A673 (cell line): ENCODE data around the gene DSCAML1. TPM values are rescaled to one million over a fixed set of nuclear protein-coding genes. Genes with fewer than 3 reads are reported as not detected.
A peak's percentile ranks its signal among the peaks of the same experiment; 100 is the strongest.

Experiments
- BruUV-seq: library from RNA; stranded (reverse); fragments of 400-500 nt; replicated peaks from 2 replicates; lab custom pipeline; 2021; lab: Mats Ljungman, UMichigan
- CTCF ChIA-PET: fragments of 300-600 bp; sonication (Branson Sonifier 250); formaldehyde crosslinking; loops from one replicate; lab custom pipeline; 2022; ENCODE audit warnings: antibody characterized with exemption; lab: Charles Lee
- POLR2A ChIA-PET: fragments of 300-600 bp; sonication (Branson Sonifier 250); formaldehyde crosslinking; loops from one replicate; lab custom pipeline; 2022; ENCODE audit warnings: antibody characterized with exemption; ENCODE audit not compliant: low non-redundant PET; lab: Charles Lee
- DNase-seq: peaks from one replicate; pipeline ENCODE4 v3.0.0-alpha.2; 2015; ENCODE audit warnings: low spot score
- H3K27ac ChIP-seq: fragments of 200-600 bp; sonication (generic); 2 replicates; pipeline ENCODE4 v1.5.1; 2016; ENCODE audit warnings: mixed run types, low read depth, mild to moderate bottlenecking, mixed read lengths, antibody characterized with exemption, low read length; ENCODE audit not compliant: poor library complexity, severe bottlenecking
- H3K27me3 ChIP-seq: fragments of 200-600 bp; sonication (generic); replicated peaks from 2 replicates; pipeline ENCODE4 v1.6.1; 2017; ENCODE audit warnings: mixed run types, low read depth, mild to moderate bottlenecking, mixed read lengths, antibody characterized with exemption, low read length; ENCODE audit not compliant: insufficient read depth, poor library complexity
- H3K36me3 ChIP-seq: fragments of 200-600 bp; sonication (generic); 2 replicates; pipeline ENCODE4 v1.6.1; 2016; ENCODE audit warnings: mixed run types, mild to moderate bottlenecking, mixed read lengths, antibody characterized with exemption, low read length; ENCODE audit not compliant: insufficient read depth, poor library complexity, severe bottlenecking
- H3K4me1 ChIP-seq: fragments of 200-600 bp; sonication (generic); 2 replicates; pipeline ENCODE4 v1.6.1; 2017; ENCODE audit warnings: mixed run types, mild to moderate bottlenecking, mixed read lengths, antibody characterized with exemption, low read length; ENCODE audit not compliant: insufficient read depth, poor library complexity, severe bottlenecking
- H3K4me3 ChIP-seq: fragments of 200-600 bp; sonication (generic); 2 replicates; pipeline ENCODE4 v1.5.1; 2016; ENCODE audit warnings: low read depth, mixed run types, mild to moderate bottlenecking, mixed read lengths, low read length; ENCODE audit not compliant: poor library complexity, severe bottlenecking
- H3K9me3 ChIP-seq: fragments of 200-600 bp; sonication (generic); 2 replicates; pipeline ENCODE4 v1.6.1; 2016; ENCODE audit warnings: mixed run types, low read depth, mild to moderate bottlenecking, mixed read lengths, antibody characterized with exemption, low read length; ENCODE audit not compliant: poor library complexity, severe bottlenecking
- EZH2 ChIP-seq: fragments of 200-600 bp; sonication (generic); IDR thresholded peaks from 2 replicates; pipeline ENCODE4 v1.6.1; 2017; ENCODE audit warnings: borderline replicate concordance, low read depth, mild to moderate bottlenecking, mixed read lengths, antibody characterized with exemption, low read length; ENCODE audit not compliant: poor library complexity, severe bottlenecking
- intact Hi-C: fragments of 100-400 bp; cut with micrococcal nuclease; formaldehyde crosslinking; loops from one replicate; pipeline ENCODE4 v1.10.0; 2022; ENCODE audit not compliant: unreplicated experiment
- total RNA-seq: library from RNA; stranded (reverse); gene quantifications from 2 replicates; pipeline ENCODE4 v1.2.3, GENCODE V29; 2021
- TF ChIP-seq, protein P1 (sequence below): fragments of 300-800, 200-600 bp; sonication (generic); conservative IDR thresholded peaks from 2 replicates; pipeline ENCODE4 v1.5.1; 2017; ENCODE audit warnings: low read depth, mild to moderate bottlenecking, antibody characterized with exemption, low read length, moderate library complexity, mixed read lengths

DSCAML1 gene
- total RNA-seq, 1 experiment from 2014 or later, result not detected

DNA sequence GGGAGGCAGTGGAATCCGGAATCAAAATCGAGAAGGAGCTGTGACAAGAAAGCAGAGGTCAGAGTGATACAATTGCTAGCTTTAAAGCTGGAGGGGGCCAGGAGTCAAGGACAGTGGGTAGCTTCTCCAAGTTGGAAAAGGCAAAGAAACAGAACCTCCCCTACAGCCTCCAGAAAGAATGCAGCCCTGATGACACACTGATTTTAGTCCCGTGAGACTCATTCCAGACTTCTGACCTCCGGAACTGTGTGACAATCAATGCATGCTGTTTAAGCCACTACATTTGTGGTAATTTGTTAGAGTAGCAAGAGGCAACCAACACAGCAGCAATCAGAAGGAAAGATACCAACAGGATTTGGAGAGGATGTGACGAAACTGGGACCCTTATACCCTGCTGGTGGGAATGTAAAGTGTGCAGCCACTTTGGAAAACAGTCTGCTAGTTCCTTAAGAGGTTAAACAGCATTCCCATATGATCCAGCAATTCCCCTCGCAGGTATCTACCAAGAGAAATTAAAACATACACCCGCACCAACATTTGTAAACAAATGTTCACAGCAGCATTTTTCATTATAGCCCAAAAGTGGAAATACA lies 66.7 kb downstream of the DSCAML1 start:
- Histone ChIP-seq H3K27me3 (no peaks in the 10 kb centered on the region), H3K4me3 (no peak overlapping the region), H3K4me1 (peaks cover 12% of the 10 kb centered on the region), H3K27ac (no peak overlapping the region), H3K36me3 (no peaks in the 10 kb centered on the region), H3K9me3 (peaks cover 3% of the 10 kb centered on the region)
- intact Hi-C loops, result no loop called here
- BruUV-seq, result no TSS peak
- POLR2A ChIA-PET, result no interaction called here
- DNase-seq, result peak; percentile 75
- CTCF ChIA-PET, result interaction anchor here (0.5 kb wide), 1 partner anchor 8 kb away, joined by 5 read pairs; no protein-coding TSS in a partner anchor
- TF ChIP-seq, protein P1, sequence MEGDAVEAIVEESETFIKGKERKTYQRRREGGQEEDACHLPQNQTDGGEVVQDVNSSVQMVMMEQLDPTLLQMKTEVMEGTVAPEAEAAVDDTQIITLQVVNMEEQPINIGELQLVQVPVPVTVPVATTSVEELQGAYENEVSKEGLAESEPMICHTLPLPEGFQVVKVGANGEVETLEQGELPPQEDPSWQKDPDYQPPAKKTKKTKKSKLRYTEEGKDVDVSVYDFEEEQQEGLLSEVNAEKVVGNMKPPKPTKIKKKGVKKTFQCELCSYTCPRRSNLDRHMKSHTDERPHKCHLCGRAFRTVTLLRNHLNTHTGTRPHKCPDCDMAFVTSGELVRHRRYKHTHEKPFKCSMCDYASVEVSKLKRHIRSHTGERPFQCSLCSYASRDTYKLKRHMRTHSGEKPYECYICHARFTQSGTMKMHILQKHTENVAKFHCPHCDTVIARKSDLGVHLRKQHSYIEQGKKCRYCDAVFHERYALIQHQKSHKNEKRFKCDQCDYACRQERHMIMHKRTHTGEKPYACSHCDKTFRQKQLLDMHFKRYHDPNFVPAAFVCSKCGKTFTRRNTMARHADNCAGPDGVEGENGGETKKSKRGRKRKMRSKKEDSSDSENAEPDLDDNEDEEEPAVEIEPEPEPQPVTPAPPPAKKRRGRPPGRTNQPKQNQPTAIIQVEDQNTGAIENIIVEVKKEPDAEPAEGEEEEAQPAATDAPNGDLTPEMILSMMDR, result 0 out of 2 replicates have a peak, but pooled peaks have one; percentile 17
- no peak for TF ChIP-seq EZH2

DNA sequence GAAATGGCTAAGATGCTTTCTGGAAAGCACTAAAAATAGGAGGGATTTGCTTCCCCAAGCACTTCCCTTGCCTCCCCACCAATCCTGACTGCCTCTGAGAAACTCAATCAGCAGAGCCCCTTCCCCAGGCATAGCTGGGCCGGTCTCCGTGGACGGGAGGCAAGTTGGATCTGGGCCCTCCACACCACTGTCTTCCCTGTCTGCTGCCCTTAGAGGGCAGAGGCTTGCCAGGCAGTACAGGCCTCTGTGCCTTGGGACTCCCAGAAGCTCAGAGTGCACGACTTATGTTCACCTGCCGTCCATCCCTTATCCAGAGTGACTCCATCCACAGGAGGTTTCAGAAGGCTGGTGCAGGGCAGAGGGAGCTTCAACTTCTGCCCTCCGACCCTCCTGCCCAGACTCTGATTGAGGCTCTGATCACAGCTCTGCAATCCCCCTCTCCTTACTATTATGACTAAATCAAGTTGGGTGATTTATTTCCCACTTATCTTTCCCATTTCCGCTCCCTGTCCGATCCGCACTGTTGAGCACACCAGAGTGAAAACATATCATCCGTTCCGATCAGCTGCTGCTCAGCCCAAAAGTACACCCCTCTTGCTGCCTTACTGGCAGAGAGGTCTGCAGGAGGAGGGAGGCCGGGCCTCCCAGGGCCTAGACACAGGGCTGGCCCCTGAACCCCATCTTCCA lies 71.8 kb downstream of the DSCAML1 start:
- intact Hi-C loops, result no loop called here
- H3K27ac ChIP-seq, result no peak overlapping the region
- BruUV-seq, result no TSS peak
- DNase-seq, result no peak
- H3K4me1 ChIP-seq, result no peaks in the 10 kb centered on the region
- H3K27me3 ChIP-seq, result no peaks in the 10 kb centered on the region
- TF ChIP-seq, protein P1, result no peak
- no peak for TF ChIP-seq EZH2
- H3K4me3 ChIP-seq, result no peak overlapping the region
- ChIA-PET CTCF (no interaction called here), POLR2A (no interaction called here)
- peaks cover 3% of the 10 kb centered on the region for H3K9me3 ChIP-seq
- H3K36me3 ChIP-seq, result no peaks in the 10 kb centered on the region

DNA sequence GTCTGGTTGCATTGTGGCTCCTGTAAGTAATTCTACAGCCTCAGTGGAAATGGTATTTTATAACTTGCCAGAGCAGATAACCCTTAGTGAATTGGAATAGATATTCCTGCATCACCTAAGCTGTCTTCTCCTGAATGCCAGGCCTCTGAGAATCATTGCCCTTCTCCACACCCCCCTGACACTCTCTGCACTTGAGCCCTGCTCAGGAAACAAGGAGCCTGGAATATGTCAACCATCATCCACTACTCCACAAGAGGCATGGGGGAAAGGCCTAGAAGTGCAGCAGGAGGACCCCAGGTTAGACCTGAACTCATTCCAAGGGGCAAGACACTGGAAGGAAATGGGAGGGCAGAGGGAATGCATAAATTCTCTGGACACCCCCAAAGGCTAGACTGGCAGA lies 72.4 kb downstream of the DSCAML1 start:
- Histone ChIP-seq H3K36me3 (no peaks in the 10 kb centered on the region), H3K9me3 (peaks cover 3% of the 10 kb centered on the region), H3K27me3 (no peaks in the 10 kb centered on the region), H3K4me3 (no peak overlapping the region), H3K27ac (no peak overlapping the region), H3K4me1 (no peaks in the 10 kb centered on the region)
- DNase-seq, result no peak
- TF ChIP-seq EZH2, result no peak
- TF ChIP-seq, protein P1, result no peak
- intact Hi-C loops, result no loop called here
- ChIA-PET POLR2A (no interaction called here), CTCF (no interaction called here)
- BruUV-seq, result no TSS peak
